GM12865 (cell line): ENCODE results near the gene PALM3.
"Not testable (repeated sequence)": the region's sequence is repeated elsewhere in the genome, so short reads cannot be mapped to it uniquely, and the experiment has no call there.

Experiments used
- DNase-seq: peaks from one replicate; pipeline ENCODE4 v3.0.0; 2010; ENCODE audit warnings: low read depth
- H3K4me3 ChIP-seq: 2 replicates; pipeline ENCODE4 v1.5.1; 2011; ENCODE audit warnings: mild to moderate bottlenecking, low read depth, low read length, control low read depth
- CTCF ChIP-seq: IDR thresholded peaks from 2 replicates; pipeline ENCODE4 v1.5.1; 2011; ENCODE audit warnings: low read length, control low read depth, low read depth, inconsistent platforms; ENCODE audit not compliant: insufficient read depth; ENCODE audit errors: missing control alignments

Gene PALM3

GRCh38 chr19:14054099-14054498, 7.8 kb downstream of the PALM3 start:
- no peak for TF ChIP-seq CTCF
- no peak overlapping the region for H3K4me3 ChIP-seq
- no peak for DNase-seq

- no peak for TF ChIP-seq CTCF
- no peak for DNase-seq
- H3K4me3 ChIP-seq, result no peak overlapping the region
Observed at GRCh38 chr19:14053500-14053899, 8.4 kb downstream of the PALM3 start.

GRCh38 chr19:14053032-14053431, 8.8 kb downstream of the PALM3 start:
- TF ChIP-seq CTCF, result no peak
- no peak for DNase-seq
- no peak overlapping the region for H3K4me3 ChIP-seq

GRCh38 chr19:14052470-14052869, 9.4 kb downstream of the PALM3 start:
- no peak overlapping the region for H3K4me3 ChIP-seq
- no peak for TF ChIP-seq CTCF
- DNase-seq, result no peak

- TF ChIP-seq CTCF, result no peak
- no peak for DNase-seq
- H3K4me3 ChIP-seq, result no peak overlapping the region
Observed at GRCh38 chr19:14051980-14052379, 9.9 kb downstream of the PALM3 start.

GRCh38 chr19:14050961-14051360, 10.9 kb downstream of the PALM3 start:
- H3K4me3 ChIP-seq, DNase-seq: not testable (repeated sequence)

- no peak for TF ChIP-seq CTCF
- no peak overlapping the region for H3K4me3 ChIP-seq
- DNase-seq, result no peak
Observed at GRCh38 chr19:14050512-14050911, 11.4 kb downstream of the PALM3 start.
